ENCODE results near the gene CD9. TPM values are rescaled to one million over a fixed set of nuclear protein-coding genes. Genes with fewer than 3 reads are reported as not detected.

CD9 gene
- total and polyA plus RNA-seq, 2 donors from 2014 or later = 301 to 421 TPM

DNA sequence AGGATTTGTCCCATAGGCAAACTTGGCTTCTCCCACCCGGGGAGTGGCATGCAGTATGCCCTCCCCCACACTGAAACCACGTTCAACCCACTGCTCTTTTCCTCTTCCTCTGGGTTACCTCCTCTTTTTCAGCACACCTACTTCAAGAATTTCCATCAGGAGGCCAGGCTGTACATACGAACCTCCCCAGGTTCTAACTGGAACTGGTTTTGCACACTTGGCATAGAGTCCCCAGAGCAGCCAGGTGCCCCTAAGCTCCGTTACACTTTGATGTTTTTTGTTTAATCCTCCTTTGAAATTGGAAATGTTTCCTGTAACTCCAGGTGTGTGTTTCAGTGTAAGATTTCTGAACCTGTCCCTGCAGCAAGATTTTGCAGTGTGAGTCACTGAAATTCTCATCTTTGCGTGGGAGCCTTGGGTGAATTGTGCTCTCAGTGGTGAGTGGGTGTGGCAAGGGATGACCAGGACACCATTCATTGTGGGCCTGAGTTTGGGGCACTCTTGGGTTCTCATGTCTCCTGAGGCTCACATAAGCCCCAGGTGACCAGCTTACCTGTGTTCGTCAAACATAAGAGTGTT lies 18.2 kb downstream of the CD9 start:
- DNase-seq = no peak
- no peak overlapping the region for H3K4me3 ChIP-seq (ENCODE audit: low read length in 3 of 3)
- peaks cover 11 to 45% (median 41%) of the 10 kb centered on the region in 3 donors for H3K4me1 ChIP-seq (ENCODE audit: control insufficient read depth in 2 of 3, insufficient read depth in 2 of 3, low read depth in 1 of 3, low read length in 3 of 3)
- TF ChIP-seq, protein P1, sequence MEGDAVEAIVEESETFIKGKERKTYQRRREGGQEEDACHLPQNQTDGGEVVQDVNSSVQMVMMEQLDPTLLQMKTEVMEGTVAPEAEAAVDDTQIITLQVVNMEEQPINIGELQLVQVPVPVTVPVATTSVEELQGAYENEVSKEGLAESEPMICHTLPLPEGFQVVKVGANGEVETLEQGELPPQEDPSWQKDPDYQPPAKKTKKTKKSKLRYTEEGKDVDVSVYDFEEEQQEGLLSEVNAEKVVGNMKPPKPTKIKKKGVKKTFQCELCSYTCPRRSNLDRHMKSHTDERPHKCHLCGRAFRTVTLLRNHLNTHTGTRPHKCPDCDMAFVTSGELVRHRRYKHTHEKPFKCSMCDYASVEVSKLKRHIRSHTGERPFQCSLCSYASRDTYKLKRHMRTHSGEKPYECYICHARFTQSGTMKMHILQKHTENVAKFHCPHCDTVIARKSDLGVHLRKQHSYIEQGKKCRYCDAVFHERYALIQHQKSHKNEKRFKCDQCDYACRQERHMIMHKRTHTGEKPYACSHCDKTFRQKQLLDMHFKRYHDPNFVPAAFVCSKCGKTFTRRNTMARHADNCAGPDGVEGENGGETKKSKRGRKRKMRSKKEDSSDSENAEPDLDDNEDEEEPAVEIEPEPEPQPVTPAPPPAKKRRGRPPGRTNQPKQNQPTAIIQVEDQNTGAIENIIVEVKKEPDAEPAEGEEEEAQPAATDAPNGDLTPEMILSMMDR (IDR thresholded peaks at IDR 0.05; ENCODE audit: borderline replicate concordance, extremely low read depth, insufficient read depth) = no peak
- H3K9ac ChIP-seq (ENCODE audit: low read length in 3 of 3) = no peak overlapping the region
- FAIRE-seq = no peak
- intact Hi-C loops (cut with DNase I) = no loop called here
- no peaks in the 10 kb centered on the region for H3K36me3 ChIP-seq (ENCODE audit: control insufficient read depth in 2 of 3, insufficient read depth in 3 of 3, low read length in 3 of 3)
- no peaks in the 10 kb centered on the region for H3K9me3 ChIP-seq (ENCODE audit: control insufficient read depth in 2 of 3, insufficient read depth in 1 of 3, low read length in 3 of 3)
- no peaks in the 10 kb centered on the region for H3K27me3 ChIP-seq (ENCODE audit: control insufficient read depth, insufficient read depth, low read length)
- H3K27ac ChIP-seq (ENCODE audit: low read depth in 2 of 2, low read length in 2 of 2) = peak overlapping the region in 1 of 2 donors; percentile 1

- peak overlapping the region in 1 of 2 donors; percentile 36 for H3K27ac ChIP-seq (ENCODE audit: low read depth in 2 of 2, low read length in 2 of 2)
- H3K4me3 ChIP-seq (ENCODE audit: low read length in 3 of 3) = no peak overlapping the region
- FAIRE-seq (no peak), DNase-seq (no peak)
- H3K36me3 ChIP-seq (ENCODE audit: control insufficient read depth in 2 of 3, insufficient read depth in 3 of 3, low read length in 3 of 3) = peaks cover 0 to 6% (median 3%) of the 10 kb centered on the region in 3 donors
- TF ChIP-seq, protein P1 (IDR thresholded peaks at IDR 0.05; ENCODE audit: borderline replicate concordance, extremely low read depth, insufficient read depth) = no peak
- intact Hi-C loops (cut with DNase I) = no loop called here
- H3K27me3 ChIP-seq (ENCODE audit: control insufficient read depth, insufficient read depth, low read length) = no peaks in the 10 kb centered on the region
- peak overlapping the region in 1 of 3 donors; percentile 56 for H3K9ac ChIP-seq (ENCODE audit: low read length in 3 of 3)
- peaks cover 11 to 52% (median 34%) of the 10 kb centered on the region in 3 donors for H3K4me1 ChIP-seq (ENCODE audit: control insufficient read depth in 2 of 3, insufficient read depth in 2 of 3, low read depth in 1 of 3, low read length in 3 of 3)
- H3K9me3 ChIP-seq (ENCODE audit: control insufficient read depth in 2 of 3, insufficient read depth in 1 of 3, low read length in 3 of 3) = no peaks in the 10 kb centered on the region
Observed at GRCh38 chr12:6219980-6220379, 19.8 kb downstream of the CD9 start.

GRCh38 chr12:6221146-6221545 lies 20.9 kb downstream of the CD9 start:
- no peak for FAIRE-seq

More at GRCh38 chr12:6221146-6221545, 20.9 kb downstream of the CD9 start:
- peaks cover under 1 to 6% (median 3%) of the 10 kb centered on the region in 3 donors for H3K36me3 ChIP-seq (ENCODE audit: control insufficient read depth in 2 of 3, insufficient read depth in 3 of 3, low read length in 3 of 3)
- peaks cover 10 to 50% (median 43%) of the 10 kb centered on the region in 3 donors for H3K4me1 ChIP-seq (ENCODE audit: control insufficient read depth in 2 of 3, insufficient read depth in 2 of 3, low read depth in 1 of 3, low read length in 3 of 3)
- TF ChIP-seq, protein P1 (IDR thresholded peaks at IDR 0.05; ENCODE audit: borderline replicate concordance, extremely low read depth, insufficient read depth) = no peak
- H3K9ac ChIP-seq (ENCODE audit: low read length in 3 of 3) = peak overlapping the region in 1 of 3 donors; percentile 56
- no peak overlapping the region for H3K27ac ChIP-seq (ENCODE audit: low read depth in 2 of 2, low read length in 2 of 2)
- no peak overlapping the region for H3K4me3 ChIP-seq (ENCODE audit: low read length in 3 of 3)
- intact Hi-C loops (cut with DNase I) = no loop called here
- H3K9me3 ChIP-seq (ENCODE audit: control insufficient read depth in 2 of 3, insufficient read depth in 1 of 3, low read length in 3 of 3) = no peaks in the 10 kb centered on the region
- DNase-seq = no peak
- no peaks in the 10 kb centered on the region for H3K27me3 ChIP-seq (ENCODE audit: control insufficient read depth, insufficient read depth, low read length)
